ENCODE data around the gene SEC14L2.

- TF ChIP-seq CTCF (IDR thresholded peaks at IDR 0.05; ENCODE audit: insufficient read depth, low read depth, low read length), result no peak
- no peak for TF ChIP-seq EZH2 (IDR thresholded peaks at IDR 0.05; ENCODE audit: insufficient read depth, low read length)
These were observed 48.0 kb upstream of the SEC14L2 start for GRCh38 chr22:30348809-30349208.

All from astrocyte (in vitro differentiated cells and primary cell).